ENCODE data around the gene GRAMD1A.

Gene GRAMD1A

GRCh38 chr19:34999498-35000337 is at the start of gene GRAMD1A:
Gene GRAMD1A (plus strand): TSS chr19:35000323. CDS start chr19:35000479, 156 bp downstream.
- no peak for TF ChIP-seq CTCF (IDR thresholded peaks at IDR 0.05; ENCODE audit: low read depth, low read length)
- DNase-seq (ENCODE audit: extremely low read depth, low read depth): peak; percentile 70

- DNase-seq (ENCODE audit: extremely low read depth, low read depth): no peak
- no peak for TF ChIP-seq CTCF (IDR thresholded peaks at IDR 0.05; ENCODE audit: low read depth, low read length)
Observed at GRCh38 chr19:34953092-34953491, 47.0 kb upstream of the GRAMD1A start.

GRCh38 chr19:34957830-34958751 is 42.0 kb upstream of the GRAMD1A start:
- DNase-seq (ENCODE audit: extremely low read depth, low read depth): no peak
- no peak for TF ChIP-seq CTCF (IDR thresholded peaks at IDR 0.05; ENCODE audit: low read depth, low read length)

GRCh38 chr19:34959021-34959420 is 41.1 kb upstream of the GRAMD1A start:
- no peak for TF ChIP-seq CTCF (IDR thresholded peaks at IDR 0.05; ENCODE audit: low read depth, low read length)
- no peak for DNase-seq (ENCODE audit: extremely low read depth, low read depth)

- DNase-seq (ENCODE audit: extremely low read depth, low read depth): no peak
- no peak for TF ChIP-seq CTCF (IDR thresholded peaks at IDR 0.05; ENCODE audit: low read depth, low read length)
Observed at GRCh38 chr19:34960103-34960805, 39.9 kb upstream of the GRAMD1A start.

- no peak for DNase-seq (ENCODE audit: extremely low read depth, low read depth)
- no peak for TF ChIP-seq CTCF (IDR thresholded peaks at IDR 0.05; ENCODE audit: low read depth, low read length)
Observed at GRCh38 chr19:34960940-34961679, 39.0 kb upstream of the GRAMD1A start.

Measured in AG09319 (cell line).